ENCODE results near the gene UCHL1.
"Not testable (repeated sequence)": the region's sequence is repeated elsewhere in the genome, so short reads cannot be mapped to it uniquely, and the experiment has no call there.

Gene UCHL1

GRCh38 chr4:41290479-41290878 is 33.8 kb downstream of the UCHL1 start:
- no peak for DNase-seq (ENCODE audit: low read depth)

DNA sequence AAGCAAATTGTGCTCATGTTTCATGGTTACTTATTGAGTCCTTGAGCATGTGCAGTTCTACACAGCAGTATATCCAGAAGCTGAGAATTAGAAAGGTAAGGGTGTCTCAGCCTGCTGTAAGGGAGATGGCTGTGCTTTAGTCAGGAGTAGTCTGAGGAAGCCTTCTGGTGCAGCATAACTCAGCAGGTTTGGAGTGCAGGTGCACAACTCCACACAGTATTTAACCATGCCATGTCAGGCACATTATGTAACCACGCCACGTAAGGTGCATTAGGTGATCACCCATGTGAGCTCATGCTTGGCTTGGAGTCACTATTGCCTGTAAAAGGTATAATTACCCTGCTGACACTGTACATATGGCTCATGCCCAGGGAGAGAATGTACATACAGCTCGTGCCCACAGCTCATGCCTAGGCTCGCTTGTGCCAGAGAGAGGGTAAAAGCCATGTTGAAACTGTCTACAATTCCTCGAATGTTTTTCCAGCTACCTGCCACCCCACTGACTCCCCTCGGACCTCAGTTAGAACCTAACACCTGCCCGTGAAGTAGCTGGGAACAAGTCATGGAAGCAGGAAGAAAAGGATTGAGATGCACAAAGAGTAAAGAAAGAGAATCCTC is 37.8 kb downstream of the UCHL1 start:
- DNase-seq (ENCODE audit: low read depth), result no peak

DNA sequence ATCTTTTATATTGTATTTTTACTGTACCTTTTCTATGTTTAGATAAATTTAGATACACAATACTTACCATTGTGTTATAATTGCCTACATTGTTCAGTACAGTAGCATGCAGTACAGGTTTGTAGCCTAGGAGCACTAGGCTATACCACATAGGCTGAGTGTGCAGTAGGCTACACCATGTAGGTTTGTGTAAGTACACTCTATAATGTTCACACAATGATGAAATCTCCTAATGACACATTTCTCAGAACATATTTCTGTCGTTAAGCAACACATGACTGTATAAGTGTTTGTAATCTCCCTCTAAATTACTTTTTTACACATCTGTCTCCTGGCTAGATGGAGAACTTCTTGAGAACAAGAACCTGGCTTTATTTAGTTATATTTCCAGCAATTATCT is 40.3 kb downstream of the UCHL1 start:
- no peak for DNase-seq (ENCODE audit: low read depth)

DNA sequence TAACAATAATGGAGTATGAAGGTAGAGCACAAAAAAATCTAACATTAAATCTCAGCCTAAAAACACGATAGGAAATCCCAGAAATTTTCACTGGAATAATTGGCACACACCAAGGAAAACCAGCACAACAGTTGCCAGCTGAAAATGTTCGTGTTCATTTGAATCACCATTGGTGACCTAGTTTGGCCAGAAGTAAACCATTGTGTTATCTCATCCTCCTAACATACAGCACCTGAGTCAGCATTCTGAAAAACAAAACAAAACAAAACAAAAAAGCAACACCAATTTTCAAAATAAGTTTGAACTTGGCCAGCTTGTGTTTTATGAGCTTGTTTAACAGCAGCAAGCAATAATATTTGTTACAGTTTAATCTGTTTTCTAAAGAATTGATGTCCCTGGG is 41.1 kb downstream of the UCHL1 start:
- DNase-seq (ENCODE audit: low read depth), result no peak

GRCh38 chr4:41299486-41299885 is 42.8 kb downstream of the UCHL1 start:
- no peak for DNase-seq (ENCODE audit: low read depth)

- DNase-seq (ENCODE audit: low read depth), result no peak
These were observed 44.4 kb downstream of the UCHL1 start for GRCh38 chr4:41301137-41301536.

DNA sequence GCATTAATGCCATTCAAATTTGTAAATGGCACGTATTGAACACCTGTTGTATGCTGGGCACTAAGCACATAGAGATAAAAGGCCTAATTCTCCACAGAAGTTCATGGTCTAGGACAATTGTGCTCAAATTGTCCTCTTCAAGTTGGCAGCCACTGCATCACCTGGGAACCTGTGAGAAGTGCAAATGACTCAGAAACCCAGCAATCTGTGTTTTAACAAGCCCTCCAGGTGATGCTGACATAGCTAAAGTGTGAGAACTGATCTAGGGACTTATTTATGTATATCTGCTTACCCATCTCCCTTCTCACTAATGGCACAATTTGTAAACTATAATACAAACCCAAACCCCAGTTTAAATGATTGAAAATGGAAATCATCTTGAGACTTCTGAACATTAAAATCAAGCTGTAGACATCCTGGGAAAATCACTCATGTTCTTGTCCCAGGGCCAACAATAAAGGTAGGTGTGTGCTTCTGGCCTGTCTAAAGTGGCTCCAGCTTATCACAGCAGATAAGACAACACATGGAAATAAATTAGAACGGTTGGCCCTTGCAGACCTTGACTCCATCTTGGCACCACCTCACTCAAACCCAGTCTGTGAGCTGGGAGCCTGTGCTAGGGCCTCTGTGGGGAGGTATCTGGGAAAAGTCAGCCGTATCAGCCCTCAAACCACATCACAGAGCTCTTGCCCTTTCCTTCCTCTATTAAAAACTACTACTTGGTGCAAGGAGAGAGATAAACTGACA is 46.8 kb downstream of the UCHL1 start:
- DNase-seq (ENCODE audit: low read depth), result no peak

GRCh38 chr4:41304221-41304620 is 47.5 kb downstream of the UCHL1 start:
- no peak for DNase-seq (ENCODE audit: low read depth)

DNA sequence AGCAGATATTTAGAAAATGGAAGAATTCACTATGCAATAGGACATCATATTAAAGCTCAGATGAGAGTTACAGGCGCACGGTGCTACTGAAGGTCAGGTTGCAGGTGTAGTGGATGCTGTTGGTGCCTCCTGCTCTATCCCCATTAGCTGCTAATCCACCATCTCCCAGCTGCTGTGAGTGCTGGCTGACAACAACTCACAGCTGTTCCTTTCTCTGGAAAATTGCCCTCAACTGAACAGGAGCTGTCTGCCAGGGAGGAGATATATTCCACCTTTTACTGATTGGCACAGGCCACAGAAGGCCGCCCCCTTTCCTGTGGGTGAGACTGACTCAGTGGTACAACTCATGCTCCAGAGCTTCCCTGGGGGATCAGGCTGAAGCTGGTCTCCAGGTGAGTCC is 48.7 kb downstream of the UCHL1 start:
- DNase-seq (ENCODE audit: low read depth), result no peak

DNA sequence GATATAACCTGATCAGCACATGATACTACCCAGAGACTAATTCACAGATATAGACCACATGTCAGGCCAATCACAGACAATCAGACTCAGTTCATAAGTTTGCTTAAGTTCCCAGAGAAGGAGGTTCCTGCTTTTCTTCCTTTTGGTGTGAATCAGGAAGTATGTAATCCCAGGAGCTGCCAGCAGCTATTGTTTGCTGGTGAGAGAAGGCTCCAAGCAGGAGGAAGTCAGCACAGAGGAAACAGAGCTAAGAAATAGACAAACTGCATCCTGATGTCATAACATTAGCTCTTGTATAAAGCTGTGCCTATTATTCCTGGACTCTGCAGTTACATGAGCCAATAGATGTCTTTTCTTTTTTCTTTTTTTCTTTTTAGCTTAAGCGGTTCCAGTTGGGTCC is 50.9 kb downstream of the UCHL1 start:
- DNase-seq (ENCODE audit: low read depth), result no peak

DNA sequence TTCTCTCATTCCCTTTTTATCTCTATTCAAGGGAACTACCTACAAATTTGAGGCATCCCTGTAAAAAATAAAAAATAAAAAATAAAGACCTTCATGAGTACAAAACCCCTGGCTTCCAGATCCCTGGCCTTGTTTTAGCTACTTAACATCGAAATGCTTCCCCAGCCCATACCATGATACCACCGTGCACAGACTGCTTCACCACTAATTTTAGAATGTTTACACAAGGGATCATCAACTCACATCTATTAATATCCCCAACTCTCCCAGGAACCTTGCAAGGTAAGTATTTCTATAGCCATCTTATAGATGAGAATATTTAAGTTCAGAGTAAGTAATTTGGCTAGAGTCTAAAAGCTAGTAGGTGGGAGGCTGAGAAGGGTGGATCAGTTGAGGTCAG is 51.7 kb downstream of the UCHL1 start:
- no peak for DNase-seq (ENCODE audit: low read depth)

GRCh38 chr4:41315426-41315825 is 58.7 kb downstream of the UCHL1 start:
- DNase-seq (ENCODE audit: low read depth), result not testable (repeated sequence)

DNA sequence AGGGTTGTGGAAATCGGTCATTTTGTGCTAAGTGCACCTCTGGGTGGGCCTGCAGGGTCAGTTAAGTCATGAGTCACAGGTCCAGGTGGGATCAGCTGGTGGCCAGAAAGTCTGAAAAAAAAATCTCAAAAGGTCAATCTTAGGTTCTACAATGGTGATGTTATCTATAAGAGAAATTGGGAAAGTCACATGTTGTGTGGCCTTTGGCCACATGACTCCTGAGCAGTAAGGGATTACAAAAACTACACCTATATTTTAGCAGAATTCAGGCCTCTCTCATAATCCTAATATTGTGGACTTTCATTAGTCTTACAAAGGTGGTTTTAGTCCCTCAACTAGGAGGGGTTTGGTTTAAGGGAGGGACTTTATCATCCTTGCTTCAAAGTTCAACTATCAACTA is 59.1 kb downstream of the UCHL1 start:
- DNase-seq (ENCODE audit: low read depth), result no peak

Measured in activated gamma-delta T cell treated with anti-CD3 and anti-CD28 coated beads, Interleukin-2, amount 50 U/mL, for 16 hours (primary cell).